ENCODE data around the gene RAB29. TPM values are rescaled to one million over a fixed set of nuclear protein-coding genes. Genes with fewer than 3 reads are reported as not detected.
A peak's percentile ranks its signal among the peaks of the same experiment; 100 is the strongest.

RAB29 gene
- total and polyA plus RNA-seq, 9 of the 15 experiments (the other 6 are each of a cell fraction or from before 2014, with no cell fraction given): 6.3 to 17.6 (median 8.0) TPM

DNA sequence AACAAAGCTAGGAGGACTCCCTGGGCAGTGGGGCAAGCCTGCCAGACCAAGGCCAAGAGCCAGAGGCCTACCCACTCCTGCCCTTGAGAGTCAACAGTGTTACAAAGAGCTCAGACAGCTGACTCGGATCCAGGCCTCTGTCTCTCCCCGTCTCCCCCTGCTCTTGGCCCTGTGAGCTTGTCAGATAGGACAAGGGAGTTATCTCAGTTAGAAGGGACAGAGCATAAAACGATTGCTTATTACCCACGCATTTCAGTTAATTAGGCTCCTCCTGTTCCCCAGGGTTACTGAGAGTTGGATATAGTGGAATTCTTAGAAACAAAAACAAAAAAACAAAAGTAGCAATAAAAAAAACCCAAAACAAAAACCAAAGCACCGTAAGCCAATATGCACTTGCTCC is 36.4 kb upstream of the RAB29 start (continued):
- TF ChIP-seq HEY1 (CRISPR knock-in tag; IDR thresholded peaks at IDR 0.05; ENCODE audit: borderline replicate concordance) (no peak), RBBP5 (IDR thresholded peaks at IDR 0.05; ENCODE audit: borderline replicate concordance, insufficient read depth, low read length, poor library complexity, severe bottlenecking) (no peak), MEF2D (tag; conservative IDR thresholded peaks at IDR 0.05; ENCODE audit: low read depth) (no peak), PHF21A (IDR thresholded peaks at IDR 0.05; ENCODE audit: borderline replicate concordance, low read depth) (peak; percentile 48; the same call in 1 of the 2 replicates), ZNF121 (CRISPR knock-in tag; conservative IDR thresholded peaks at IDR 0.05) (no peak), DIDO1 (tag; IDR thresholded peaks at IDR 0.05; ENCODE audit: low read depth) (no peak), TFAM (CRISPR knock-in tag; conservative IDR thresholded peaks at IDR 0.05) (no peak), ZNF561 (CRISPR knock-in tag; conservative IDR thresholded peaks at IDR 0.05) (no peak), CREBBP (IDR thresholded peaks at IDR 0.05; ENCODE audit: low read depth, low read length) (no peak), NFE2 (IDR thresholded peaks at IDR 0.05; ENCODE audit: low read depth) (no peak)
- TF ChIP-seq, protein P1, sequence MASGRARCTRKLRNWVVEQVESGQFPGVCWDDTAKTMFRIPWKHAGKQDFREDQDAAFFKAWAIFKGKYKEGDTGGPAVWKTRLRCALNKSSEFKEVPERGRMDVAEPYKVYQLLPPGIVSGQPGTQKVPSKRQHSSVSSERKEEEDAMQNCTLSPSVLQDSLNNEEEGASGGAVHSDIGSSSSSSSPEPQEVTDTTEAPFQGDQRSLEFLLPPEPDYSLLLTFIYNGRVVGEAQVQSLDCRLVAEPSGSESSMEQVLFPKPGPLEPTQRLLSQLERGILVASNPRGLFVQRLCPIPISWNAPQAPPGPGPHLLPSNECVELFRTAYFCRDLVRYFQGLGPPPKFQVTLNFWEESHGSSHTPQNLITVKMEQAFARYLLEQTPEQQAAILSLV (tag; IDR thresholded peaks at IDR 0.05): no peak
- TF ChIP-seq, protein P2, sequence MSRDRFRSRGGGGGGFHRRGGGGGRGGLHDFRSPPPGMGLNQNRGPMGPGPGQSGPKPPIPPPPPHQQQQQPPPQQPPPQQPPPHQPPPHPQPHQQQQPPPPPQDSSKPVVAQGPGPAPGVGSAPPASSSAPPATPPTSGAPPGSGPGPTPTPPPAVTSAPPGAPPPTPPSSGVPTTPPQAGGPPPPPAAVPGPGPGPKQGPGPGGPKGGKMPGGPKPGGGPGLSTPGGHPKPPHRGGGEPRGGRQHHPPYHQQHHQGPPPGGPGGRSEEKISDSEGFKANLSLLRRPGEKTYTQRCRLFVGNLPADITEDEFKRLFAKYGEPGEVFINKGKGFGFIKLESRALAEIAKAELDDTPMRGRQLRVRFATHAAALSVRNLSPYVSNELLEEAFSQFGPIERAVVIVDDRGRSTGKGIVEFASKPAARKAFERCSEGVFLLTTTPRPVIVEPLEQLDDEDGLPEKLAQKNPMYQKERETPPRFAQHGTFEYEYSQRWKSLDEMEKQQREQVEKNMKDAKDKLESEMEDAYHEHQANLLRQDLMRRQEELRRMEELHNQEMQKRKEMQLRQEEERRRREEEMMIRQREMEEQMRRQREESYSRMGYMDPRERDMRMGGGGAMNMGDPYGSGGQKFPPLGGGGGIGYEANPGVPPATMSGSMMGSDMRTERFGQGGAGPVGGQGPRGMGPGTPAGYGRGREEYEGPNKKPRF (IDR thresholded peaks at IDR 0.05; ENCODE audit: low read depth, low read length): no peak
- TF ChIP-seq, protein P3, sequence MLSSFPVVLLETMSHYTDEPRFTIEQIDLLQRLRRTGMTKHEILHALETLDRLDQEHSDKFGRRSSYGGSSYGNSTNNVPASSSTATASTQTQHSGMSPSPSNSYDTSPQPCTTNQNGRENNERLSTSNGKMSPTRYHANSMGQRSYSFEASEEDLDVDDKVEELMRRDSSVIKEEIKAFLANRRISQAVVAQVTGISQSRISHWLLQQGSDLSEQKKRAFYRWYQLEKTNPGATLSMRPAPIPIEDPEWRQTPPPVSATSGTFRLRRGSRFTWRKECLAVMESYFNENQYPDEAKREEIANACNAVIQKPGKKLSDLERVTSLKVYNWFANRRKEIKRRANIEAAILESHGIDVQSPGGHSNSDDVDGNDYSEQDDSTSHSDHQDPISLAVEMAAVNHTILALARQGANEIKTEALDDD (IDR thresholded peaks at IDR 0.05): no peak; the same call in 1 of the 2 replicates
- TF ChIP-seq, protein P4, sequence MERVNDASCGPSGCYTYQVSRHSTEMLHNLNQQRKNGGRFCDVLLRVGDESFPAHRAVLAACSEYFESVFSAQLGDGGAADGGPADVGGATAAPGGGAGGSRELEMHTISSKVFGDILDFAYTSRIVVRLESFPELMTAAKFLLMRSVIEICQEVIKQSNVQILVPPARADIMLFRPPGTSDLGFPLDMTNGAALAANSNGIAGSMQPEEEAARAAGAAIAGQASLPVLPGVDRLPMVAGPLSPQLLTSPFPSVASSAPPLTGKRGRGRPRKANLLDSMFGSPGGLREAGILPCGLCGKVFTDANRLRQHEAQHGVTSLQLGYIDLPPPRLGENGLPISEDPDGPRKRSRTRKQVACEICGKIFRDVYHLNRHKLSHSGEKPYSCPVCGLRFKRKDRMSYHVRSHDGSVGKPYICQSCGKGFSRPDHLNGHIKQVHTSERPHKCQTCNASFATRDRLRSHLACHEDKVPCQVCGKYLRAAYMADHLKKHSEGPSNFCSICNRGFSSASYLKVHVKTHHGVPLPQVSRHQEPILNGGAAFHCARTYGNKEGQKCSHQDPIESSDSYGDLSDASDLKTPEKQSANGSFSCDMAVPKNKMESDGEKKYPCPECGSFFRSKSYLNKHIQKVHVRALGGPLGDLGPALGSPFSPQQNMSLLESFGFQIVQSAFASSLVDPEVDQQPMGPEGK (CRISPR knock-in tag; IDR thresholded peaks at IDR 0.05; ENCODE audit: borderline replicate concordance): no peak
- TF ChIP-seq, protein P5, sequence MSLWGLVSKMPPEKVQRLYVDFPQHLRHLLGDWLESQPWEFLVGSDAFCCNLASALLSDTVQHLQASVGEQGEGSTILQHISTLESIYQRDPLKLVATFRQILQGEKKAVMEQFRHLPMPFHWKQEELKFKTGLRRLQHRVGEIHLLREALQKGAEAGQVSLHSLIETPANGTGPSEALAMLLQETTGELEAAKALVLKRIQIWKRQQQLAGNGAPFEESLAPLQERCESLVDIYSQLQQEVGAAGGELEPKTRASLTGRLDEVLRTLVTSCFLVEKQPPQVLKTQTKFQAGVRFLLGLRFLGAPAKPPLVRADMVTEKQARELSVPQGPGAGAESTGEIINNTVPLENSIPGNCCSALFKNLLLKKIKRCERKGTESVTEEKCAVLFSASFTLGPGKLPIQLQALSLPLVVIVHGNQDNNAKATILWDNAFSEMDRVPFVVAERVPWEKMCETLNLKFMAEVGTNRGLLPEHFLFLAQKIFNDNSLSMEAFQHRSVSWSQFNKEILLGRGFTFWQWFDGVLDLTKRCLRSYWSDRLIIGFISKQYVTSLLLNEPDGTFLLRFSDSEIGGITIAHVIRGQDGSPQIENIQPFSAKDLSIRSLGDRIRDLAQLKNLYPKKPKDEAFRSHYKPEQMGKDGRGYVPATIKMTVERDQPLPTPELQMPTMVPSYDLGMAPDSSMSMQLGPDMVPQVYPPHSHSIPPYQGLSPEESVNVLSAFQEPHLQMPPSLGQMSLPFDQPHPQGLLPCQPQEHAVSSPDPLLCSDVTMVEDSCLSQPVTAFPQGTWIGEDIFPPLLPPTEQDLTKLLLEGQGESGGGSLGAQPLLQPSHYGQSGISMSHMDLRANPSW (CRISPR knock-in tag; IDR thresholded peaks at IDR 0.05): no peak

Data from K562 (cell line).